ENCODE results near the gene SFTA2.
A peak's percentile ranks its signal among the peaks of the same experiment; 100 is the strongest.

Gene SFTA2

DNA sequence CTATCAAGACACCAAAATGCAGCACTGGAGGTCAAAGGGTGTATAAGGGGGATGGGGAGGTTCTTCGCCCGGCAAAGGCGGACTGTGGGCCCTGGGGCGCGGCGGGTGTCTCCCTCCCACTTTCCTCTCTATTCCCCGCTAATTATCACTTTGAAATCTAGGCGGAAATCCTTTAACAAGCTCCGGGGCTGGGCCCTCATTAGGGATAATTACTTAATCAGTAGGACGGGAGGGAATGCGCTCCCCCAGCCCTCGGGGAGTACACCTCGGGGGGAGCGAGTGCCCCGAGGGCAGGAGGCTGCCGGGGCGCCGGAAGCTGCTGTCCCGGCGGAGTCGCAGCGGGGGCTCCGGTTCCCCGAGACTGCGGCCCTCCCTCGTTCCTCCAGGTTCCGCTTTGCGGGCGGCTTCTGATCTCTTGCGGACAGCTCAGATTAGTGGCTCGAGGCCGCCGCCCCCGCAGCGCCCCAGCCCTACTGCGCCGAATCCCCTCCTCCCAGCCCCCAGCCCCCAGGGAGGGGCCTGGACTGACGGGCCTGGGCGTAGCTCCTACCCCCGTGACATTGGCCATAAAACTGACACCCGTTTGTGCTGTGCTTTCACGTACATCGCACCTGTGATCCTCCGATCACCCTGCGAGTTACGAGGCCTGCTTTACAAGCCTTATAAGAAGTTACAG, 23.5 kb upstream of the SFTA2 start:
- peak overlapping the region; percentile 15 for H3K4me3 ChIP-seq (ENCODE audit: low read length)
- TF ChIP-seq, protein P1, sequence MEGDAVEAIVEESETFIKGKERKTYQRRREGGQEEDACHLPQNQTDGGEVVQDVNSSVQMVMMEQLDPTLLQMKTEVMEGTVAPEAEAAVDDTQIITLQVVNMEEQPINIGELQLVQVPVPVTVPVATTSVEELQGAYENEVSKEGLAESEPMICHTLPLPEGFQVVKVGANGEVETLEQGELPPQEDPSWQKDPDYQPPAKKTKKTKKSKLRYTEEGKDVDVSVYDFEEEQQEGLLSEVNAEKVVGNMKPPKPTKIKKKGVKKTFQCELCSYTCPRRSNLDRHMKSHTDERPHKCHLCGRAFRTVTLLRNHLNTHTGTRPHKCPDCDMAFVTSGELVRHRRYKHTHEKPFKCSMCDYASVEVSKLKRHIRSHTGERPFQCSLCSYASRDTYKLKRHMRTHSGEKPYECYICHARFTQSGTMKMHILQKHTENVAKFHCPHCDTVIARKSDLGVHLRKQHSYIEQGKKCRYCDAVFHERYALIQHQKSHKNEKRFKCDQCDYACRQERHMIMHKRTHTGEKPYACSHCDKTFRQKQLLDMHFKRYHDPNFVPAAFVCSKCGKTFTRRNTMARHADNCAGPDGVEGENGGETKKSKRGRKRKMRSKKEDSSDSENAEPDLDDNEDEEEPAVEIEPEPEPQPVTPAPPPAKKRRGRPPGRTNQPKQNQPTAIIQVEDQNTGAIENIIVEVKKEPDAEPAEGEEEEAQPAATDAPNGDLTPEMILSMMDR (IDR thresholded peaks at IDR 0.05; ENCODE audit: insufficient read depth, low read depth, low read length, missing control alignments) = no peak
- DNase-seq (ENCODE audit: low read depth) = no peak

DNA sequence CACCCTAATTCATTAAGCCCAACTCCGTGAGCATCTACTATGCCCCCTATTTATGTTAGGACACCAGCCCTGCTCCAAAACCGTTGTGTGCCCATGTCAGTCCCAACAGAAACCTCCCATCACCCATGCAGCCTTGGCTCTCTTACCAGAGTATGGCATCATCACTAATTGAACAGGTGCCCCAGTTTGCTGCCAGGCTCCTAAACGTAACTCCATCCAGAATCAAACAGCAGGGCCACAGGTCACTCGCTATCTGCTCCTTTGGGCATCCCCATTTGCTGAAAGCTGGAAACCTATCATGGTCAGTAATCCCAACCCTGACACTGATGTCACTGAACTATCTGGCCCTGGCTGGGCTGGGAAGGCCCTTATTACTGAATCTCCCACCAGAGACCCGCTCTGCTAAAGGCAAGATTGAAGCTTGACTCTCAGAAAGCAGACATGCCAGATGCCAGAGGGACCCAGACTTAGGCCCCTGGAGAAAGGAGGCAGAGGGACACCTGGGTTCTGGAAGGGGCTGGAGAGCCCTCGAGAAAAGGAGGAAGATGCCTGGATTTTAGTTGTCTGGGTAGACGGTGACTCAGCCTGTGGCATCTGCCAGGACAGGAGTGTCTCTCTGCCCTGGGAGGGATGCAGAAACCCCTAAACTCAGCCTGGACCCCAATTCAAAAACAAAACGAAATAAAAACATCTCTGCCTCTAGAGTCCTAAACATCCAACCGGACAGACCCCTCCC, 22.8 kb upstream of the SFTA2 start:
- peak; percentile 14 for DNase-seq (ENCODE audit: low read depth)
- TF ChIP-seq, protein P1 (IDR thresholded peaks at IDR 0.05; ENCODE audit: insufficient read depth, low read depth, low read length, missing control alignments) = no peak
- no peak overlapping the region for H3K4me3 ChIP-seq (ENCODE audit: low read length)

DNA sequence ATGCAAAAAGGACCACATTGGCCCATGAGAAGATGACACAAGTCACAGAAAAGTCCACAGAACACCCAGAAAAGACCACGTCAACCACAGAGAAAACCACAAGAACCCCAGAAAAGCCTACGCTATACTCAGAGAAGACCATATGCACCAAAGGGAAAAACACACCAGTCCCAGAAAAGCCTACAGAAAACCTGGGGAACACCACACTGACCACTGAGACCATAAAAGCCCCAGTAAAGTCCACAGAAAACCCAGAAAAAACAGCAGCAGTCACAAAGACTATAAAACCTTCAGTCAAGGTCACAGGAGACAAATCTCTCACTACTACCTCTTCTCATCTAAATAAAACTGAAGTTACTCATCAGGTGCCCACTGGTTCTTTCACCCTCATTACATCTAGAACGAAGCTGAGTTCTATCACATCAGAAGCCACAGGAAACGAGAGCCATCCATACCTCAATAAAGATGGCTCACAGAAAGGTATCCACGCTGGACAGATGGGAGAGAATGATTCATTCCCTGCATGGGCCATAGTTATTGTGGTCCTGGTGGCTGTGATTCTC, 20.0 kb upstream of the SFTA2 start:
- no peak overlapping the region for H3K4me3 ChIP-seq (ENCODE audit: low read length)
- DNase-seq (ENCODE audit: low read depth) = no peak
- TF ChIP-seq, protein P1 (IDR thresholded peaks at IDR 0.05; ENCODE audit: insufficient read depth, low read depth, low read length, missing control alignments) = no peak

DNA sequence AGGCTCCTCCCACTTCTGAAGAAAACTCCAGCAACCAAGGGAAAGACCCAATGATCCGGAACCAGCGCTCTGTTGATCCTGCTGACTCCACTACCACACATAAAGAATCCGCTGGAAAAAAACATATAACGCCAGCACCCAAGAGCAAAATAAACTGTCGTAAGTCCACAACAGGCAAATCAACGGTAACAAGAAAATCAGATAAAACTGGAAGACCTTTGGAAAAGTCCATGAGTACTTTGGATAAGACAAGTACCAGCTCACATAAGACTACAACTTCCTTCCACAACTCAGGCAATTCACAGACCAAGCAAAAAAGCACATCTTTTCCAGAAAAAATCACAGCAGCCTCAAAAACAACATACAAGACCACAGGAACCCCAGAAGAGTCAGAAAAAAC, 16.8 kb upstream of the SFTA2 start:
- TF ChIP-seq, protein P1 (IDR thresholded peaks at IDR 0.05; ENCODE audit: insufficient read depth, low read depth, low read length, missing control alignments) = no peak
- no peak for DNase-seq (ENCODE audit: low read depth)
- no peak overlapping the region for H3K4me3 ChIP-seq (ENCODE audit: low read length)

DNA sequence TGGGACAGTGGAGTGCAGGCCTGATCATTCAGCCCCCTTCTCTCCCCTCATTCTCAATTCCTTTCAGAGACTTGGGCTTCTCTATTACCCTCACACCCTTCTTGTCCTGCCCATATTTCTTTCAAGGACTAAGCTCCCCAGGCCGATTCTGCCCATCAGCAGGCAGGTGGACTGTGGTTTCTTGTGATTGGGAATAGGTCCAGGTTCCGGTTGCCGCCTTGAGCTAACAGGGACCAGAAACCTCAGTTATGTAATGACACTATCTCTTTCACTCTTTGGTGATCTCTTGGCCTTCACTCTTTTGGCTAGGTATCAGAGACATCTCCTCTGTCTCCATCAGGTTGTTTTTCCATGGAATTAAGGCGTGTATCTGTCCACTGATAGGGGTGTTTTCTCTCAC, 15.3 kb upstream of the SFTA2 start:
- TF ChIP-seq, protein P1 (IDR thresholded peaks at IDR 0.05; ENCODE audit: insufficient read depth, low read depth, low read length, missing control alignments) = no peak
- H3K4me3 ChIP-seq (ENCODE audit: low read length) = no peak overlapping the region
- no peak for DNase-seq (ENCODE audit: low read depth)

DNA sequence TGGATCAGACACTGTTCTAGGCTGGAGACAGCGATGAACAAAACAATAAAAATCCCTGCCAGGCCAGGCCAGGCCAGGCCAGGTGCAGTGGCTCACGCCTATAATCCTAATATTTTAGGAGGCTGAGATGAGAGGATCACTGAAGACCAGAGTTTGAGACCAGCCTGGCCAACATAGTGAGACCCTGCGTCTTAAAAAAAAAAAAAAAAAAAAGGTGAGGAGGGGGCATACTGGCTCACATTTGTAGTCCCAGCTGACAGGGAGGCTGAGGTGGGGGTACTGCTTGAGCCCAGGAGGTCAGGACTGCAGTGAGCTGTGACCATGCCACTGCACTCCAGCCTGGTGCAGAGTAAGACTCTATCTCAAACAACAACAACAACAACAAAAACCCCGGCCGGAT, 13.3 kb upstream of the SFTA2 start:
- TF ChIP-seq, protein P1 (IDR thresholded peaks at IDR 0.05; ENCODE audit: insufficient read depth, low read depth, low read length, missing control alignments) = no peak
- H3K4me3 ChIP-seq (ENCODE audit: low read length) = no peak overlapping the region
- DNase-seq (ENCODE audit: low read depth) = no peak

Data from epithelial cell of esophagus (primary cell).